T-helper 22 cell (primary cell): ENCODE data around the gene ITGB2.
"Not testable (repeated sequence)": the region's sequence is repeated elsewhere in the genome, so short reads cannot be mapped to it uniquely, and the experiment has no call there.

ENCODE experiments used
- DNase-seq: peaks from one replicate; pipeline ENCODE4 v3.0.0-alpha.2; 2020; ENCODE audit warnings: low read depth

The ITGB2 gene

GRCh38 chr21:44940116-44940631 is 19.5 kb upstream of the ITGB2 start:
- no peak for DNase-seq

GRCh38 chr21:44939532-44940115 is 18.9 kb upstream of the ITGB2 start, which contains the start of gene SLX9:
TSS of gene SLX9 (plus strand) at chr21:44940029. CDS start at chr21:44940058, 29 bp downstream.
- DNase-seq = peak; percentile 56

GRCh38 chr21:44938772-44939531 is 18.3 kb upstream of the ITGB2 start:
- no peak for DNase-seq

DNA sequence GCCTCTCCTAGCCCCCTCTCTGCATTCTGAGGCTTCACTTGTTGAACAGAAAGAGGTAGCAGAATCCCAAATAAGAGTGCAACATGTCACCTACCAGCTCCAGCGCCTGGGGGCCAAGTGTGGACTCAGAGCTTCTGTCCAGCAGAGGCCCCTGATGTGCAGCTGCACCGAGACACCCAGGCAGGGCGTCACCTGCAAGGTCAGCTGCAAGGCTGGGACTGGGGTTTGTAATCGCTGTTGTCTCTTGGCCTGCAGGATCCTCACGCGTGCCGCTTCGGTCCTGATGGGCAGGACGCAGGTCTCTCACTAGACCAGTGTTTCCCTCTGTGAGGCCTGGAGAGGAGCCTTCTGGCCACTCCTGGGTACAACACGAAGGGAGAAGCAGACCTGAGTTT is 14.8 kb upstream of the ITGB2 start:
- no peak for DNase-seq

DNA sequence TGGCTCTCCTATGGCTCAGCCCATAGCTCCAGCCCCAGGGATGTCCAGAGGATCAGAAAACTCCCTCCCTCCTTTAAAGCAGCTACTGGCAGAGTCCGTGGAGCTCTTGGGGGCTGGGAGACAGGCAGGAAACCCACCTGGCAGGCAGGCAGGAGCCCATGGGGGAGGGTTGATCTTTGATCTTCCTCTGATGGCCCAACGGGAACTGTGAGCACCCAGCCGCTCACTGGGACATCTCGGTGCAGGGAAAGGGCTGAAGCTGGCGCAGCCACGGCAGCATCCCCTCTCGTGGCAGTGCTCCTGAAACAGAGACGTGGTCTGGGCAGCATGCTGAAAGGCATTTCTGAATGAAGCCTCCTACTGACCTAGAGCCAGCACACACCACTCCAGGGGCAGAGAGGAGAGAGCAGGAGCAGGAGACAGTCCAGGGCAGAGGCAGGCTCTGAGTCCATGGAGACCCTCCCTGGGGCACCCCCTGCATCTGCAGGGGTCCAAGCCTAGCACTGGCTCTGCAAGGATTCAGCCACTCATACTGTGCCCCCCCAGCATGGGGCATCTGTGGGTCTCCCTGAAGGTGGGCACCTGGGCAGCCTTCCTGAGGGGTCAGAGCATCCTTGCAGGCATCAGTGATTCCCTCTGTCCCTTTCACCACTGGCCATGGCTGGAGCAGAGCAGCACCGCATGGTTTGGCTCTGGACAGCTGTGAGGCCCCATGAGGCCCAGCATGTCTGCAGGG is 14.3 kb upstream of the ITGB2 start:
- no peak for DNase-seq

DNA sequence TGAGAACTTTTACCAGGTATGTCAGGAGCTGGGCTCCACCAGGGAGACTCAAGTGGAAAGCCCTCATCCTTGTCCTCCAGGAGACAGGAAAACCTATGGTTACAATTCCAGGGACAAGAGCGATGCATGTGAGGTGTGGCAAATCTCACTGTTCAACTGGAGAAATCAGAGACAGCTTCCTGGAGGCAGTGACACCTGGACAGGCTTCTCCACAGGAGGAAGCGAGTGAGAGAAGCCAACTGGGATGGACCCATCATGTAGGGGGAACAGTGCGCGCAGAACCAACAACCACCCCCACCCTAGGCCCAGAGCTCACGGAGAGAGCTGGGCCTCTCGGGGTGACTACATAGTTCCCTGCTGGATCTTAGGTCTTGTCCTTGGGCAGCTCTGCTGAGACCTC is 13.6 kb upstream of the ITGB2 start:
- DNase-seq = no peak

DNA sequence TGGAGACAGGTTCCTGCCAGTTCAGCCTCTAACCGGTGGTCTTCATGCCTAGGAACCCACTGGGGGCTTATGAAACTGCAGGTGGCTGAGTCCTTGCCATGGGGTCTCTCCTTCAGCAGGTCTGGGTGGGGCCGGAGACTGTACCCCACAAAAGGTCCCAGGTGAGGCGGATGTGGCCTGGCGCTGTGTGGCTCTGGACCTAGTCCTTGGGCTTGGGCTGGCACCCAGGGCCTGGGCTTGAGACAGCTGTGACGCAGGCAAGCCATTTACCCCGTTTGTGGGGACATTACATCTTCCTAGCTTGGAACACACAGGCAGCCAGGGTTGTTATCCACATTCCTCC is 13.2 kb upstream of the ITGB2 start:
- no peak for DNase-seq

- no peak for DNase-seq
Observed at GRCh38 chr21:44933199-44933917, 12.7 kb upstream of the ITGB2 start.

DNA sequence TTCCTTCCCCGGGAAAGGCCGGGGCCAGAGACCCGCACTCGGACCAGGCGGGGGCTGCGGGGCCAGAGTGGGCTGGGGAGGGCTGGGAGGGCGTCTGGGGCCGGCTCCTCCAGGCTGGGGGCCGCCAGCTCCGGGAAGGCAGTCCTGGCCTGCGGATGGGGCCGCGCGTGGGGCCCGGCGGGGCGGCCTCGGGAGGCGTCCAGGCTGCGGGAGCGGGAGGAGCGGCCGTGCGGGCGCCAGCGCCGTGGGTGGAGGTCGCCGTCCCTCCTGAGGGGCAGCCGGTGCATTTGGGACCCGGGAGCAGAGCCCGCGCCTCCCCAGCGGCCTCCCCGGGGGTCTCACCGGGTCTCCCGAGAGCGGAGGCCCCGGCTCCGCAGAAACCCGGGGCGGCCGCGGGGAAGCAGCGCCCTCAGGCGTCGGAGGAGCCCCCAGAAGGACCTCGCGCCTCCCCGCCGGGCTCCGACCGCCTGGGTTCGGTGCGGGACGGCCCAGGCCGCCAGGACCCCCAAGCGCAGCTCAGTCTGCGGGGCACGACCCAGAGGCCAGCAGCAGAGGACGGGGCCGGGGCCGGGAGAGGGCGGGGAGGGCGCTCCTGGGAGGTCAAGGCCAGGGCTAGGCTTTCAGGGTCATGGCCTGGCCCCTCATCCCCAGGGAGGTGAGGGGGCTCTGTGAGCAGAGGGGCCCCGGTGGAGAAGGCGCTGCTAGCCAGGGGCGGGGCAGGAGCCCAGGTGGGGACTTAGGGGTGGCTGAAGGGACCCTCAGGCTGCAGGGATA is 11.9 kb upstream of the ITGB2 start:
- DNase-seq = no peak

GRCh38 chr21:44931501-44932407 is 11.1 kb upstream of the ITGB2 start:
- no peak for DNase-seq

GRCh38 chr21:44931137-44931500 is 10.4 kb upstream of the ITGB2 start:
- DNase-seq = no peak

DNA sequence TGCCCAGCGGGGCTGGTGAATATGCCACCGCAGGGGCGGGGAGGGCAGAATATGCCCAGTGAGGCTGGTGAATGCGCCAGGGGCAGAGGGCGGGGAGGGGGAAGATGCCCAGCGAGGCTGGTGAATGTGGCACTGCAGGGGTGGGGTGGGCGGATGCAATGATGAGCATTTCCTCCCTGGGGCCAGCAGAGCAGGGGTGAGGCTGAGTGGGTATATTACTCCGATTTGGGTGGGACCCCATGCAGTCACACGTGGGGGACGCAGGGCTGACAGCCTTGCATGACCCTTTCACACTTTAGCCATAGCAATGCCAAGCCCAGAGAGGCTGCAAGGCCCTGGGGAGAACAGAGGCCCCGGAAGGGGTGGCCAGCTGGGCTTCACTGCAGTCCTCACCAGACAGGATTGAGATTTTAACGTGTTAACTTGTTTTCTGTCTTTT is 9.9 kb upstream of the ITGB2 start:
- peak; percentile 56 for DNase-seq

GRCh38 chr21:44929799-44930542 is 9.3 kb upstream of the ITGB2 start:
- no peak for DNase-seq

DNA sequence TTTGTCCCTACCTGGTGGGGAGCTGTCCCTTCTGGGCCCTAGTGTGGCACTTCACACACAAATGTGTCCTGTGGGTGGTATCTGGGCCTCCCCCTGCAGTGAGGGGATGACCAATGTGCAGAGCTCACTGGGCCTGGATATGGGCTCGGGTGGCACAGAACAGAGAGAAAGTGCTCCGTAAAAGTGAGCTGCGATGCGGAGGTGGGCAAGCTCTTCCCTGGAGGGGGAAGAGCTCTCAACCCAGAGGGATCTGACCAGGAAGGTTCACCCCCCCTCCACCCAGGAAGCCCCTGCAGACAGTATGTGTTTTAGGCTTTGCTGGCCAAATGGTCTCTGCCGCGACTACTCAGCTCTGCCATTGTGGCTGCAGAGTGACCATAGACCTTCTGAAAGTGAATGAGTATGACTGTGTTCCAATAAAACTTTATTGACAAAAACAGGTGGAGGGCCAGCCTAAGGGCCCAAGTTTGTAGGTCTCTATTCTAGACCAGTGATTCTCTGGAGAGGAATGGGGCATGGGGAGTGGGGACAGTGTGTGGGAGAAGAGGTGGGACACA is 8.6 kb upstream of the ITGB2 start:
- no peak for DNase-seq

DNA sequence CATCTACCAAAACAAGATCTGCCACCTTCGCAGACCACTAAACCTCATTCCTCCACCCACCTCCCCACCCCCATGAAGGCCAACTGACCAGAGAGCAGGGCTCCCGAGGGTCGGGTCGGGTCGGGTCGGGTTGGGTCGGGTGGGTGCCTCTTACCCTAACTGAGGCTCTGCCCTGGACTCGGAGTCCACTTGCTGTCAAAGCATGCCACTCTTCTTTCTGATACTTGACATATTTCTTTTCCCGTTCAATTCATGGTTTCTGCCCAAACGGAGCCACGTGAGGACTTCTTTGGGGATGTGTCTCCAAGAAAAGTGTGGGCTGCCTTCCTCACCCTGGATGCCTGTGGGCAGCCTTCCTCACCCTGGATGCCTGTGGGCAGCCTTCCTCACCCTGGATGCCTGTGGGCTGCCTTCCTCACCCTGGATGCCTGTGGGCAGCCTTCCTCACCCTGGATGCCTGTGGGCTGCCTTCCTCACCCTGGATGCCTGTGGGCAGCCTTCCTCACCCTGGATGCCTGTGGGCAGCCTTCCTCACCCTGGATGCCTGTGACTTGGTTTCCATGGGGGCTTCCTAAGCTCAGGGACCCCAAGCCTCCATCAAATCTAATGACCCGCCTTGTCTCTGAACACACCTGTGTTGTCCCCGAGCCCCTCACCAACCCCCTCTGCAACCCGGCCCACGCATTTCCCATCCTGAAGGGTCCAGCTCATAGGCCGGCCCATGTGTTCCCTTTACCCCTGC is 8.0 kb upstream of the ITGB2 start:
- not testable (repeated sequence) for DNase-seq

GRCh38 chr21:44927587-44928461 is 7.1 kb upstream of the ITGB2 start:
- DNase-seq = peak; percentile 88

- no peak for DNase-seq
Observed at GRCh38 chr21:44927259-44927586, 6.5 kb upstream of the ITGB2 start.
